ENCODE data around the gene CD38. TPM values are rescaled to one million over a fixed set of nuclear protein-coding genes. Genes with fewer than 3 reads are reported as not detected.

Gene CD38
- total and polyA plus RNA-seq, 2 experiments from 2014 or later = 0.13 to 1.1 TPM

DNA sequence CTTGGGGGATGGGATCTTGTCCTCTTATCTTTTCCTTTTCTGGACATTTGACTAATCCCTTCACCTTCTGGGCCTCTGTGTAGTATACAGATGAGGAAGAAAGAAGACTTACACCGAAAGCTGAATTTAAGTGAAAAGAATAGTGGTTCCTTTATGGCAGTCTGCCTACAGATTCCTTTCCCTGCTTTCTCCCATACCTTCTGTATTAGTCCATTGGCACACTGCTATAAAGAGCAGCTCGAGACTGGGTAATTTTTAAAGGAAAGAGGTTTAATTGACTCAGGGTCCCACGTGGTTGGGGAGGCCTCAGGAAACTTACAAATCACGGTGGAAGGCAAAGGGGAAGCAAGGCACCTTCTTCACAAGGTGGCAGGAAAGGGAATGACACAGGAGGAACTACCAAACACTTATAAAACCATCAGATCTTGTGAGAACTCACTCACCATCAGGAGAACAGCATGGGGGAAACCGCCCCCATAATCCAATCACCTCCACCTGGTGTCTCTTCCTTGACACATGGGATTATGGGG is 34.0 kb upstream of the CD38 start:
- Histone ChIP-seq H2AFZ (no peak overlapping the region), H3K4me1 (ENCODE audit: insufficient read depth) (no peaks in the 10 kb centered on the region), H3K36me3 (replicated peaks; ENCODE audit: insufficient read depth, low read depth) (no peaks in the 10 kb centered on the region), H3K4me2 (no peak overlapping the region), H3K79me2 (no peaks in the 10 kb centered on the region), H3K27me3 (no peaks in the 10 kb centered on the region), H3K4me3 (no peak overlapping the region), H3K27ac (no peak overlapping the region), H3K9me3 (ENCODE audit: low read depth) (no peaks in the 10 kb centered on the region), H4K20me1 (ENCODE audit: insufficient read depth, poor library complexity, severe bottlenecking) (no peaks in the 10 kb centered on the region), H3K9me2 (replicated peaks; ENCODE audit: insufficient read depth) (no peaks in the 10 kb centered on the region)
- TF ChIP-seq EZH2phosphoT487 (IDR thresholded peaks at IDR 0.05; ENCODE audit: low read depth, severe bottlenecking, unreplicated experiment) (no peak), CTCF (IDR thresholded peaks at IDR 0.05; ENCODE audit: poor library complexity) (no peak), EZH2 (IDR thresholded peaks at IDR 0.05; ENCODE audit: borderline replicate concordance) (no peak)
- 51% methylated on average over 5 of the region's 5 CpGs for WGBS (ENCODE audit: low lambda C conversion rate, missing lambda C conversion rate)
- no peak for DNase-seq (ENCODE audit: low spot score)

DNA sequence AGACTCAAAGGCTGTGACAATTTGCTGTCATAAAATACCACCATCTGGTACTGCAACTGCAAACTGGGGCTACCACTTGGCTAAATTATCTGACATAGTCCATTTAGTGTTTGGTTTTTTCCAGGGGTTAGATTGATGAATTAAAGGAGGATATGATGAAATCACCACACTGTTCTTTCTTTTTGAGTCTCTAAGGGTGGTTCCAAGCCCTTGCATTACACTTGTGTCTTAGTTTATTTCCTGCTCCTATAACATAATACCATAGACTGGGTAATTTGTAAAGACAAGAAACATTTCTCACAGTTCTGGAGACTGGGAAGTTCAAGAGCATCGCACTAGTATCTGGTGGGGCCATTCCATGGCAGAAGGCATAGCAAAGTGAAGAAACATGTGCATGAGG is 32.0 kb upstream of the CD38 start:
- Histone ChIP-seq H3K9me2 (replicated peaks; ENCODE audit: insufficient read depth) (no peaks in the 10 kb centered on the region), H3K4me2 (no peak overlapping the region), H2AFZ (no peak overlapping the region), H3K4me1 (ENCODE audit: insufficient read depth) (no peaks in the 10 kb centered on the region), H3K4me3 (no peak overlapping the region), H4K20me1 (ENCODE audit: insufficient read depth, poor library complexity, severe bottlenecking) (no peaks in the 10 kb centered on the region), H3K79me2 (no peaks in the 10 kb centered on the region), H3K27ac (no peak overlapping the region), H3K36me3 (replicated peaks; ENCODE audit: insufficient read depth, low read depth) (no peaks in the 10 kb centered on the region), H3K9me3 (ENCODE audit: low read depth) (no peaks in the 10 kb centered on the region), H3K27me3 (no peaks in the 10 kb centered on the region)
- TF ChIP-seq EZH2phosphoT487 (IDR thresholded peaks at IDR 0.05; ENCODE audit: low read depth, severe bottlenecking, unreplicated experiment) (no peak), CTCF (IDR thresholded peaks at IDR 0.05; ENCODE audit: poor library complexity) (no peak), EZH2 (IDR thresholded peaks at IDR 0.05; ENCODE audit: borderline replicate concordance) (no peak)
- no peak for DNase-seq (ENCODE audit: low spot score)
- 96% methylated on average over 1 of the region's 1 CpG for WGBS (ENCODE audit: low lambda C conversion rate, missing lambda C conversion rate)

- 69% methylated on average over 6 of the region's 6 CpGs for WGBS (ENCODE audit: low lambda C conversion rate, missing lambda C conversion rate)
- Histone ChIP-seq H3K27me3 (no peaks in the 10 kb centered on the region), H4K20me1 (ENCODE audit: insufficient read depth, poor library complexity, severe bottlenecking) (no peaks in the 10 kb centered on the region), H3K79me2 (no peaks in the 10 kb centered on the region), H3K9me2 (replicated peaks; ENCODE audit: insufficient read depth) (no peaks in the 10 kb centered on the region), H3K9me3 (ENCODE audit: low read depth) (no peaks in the 10 kb centered on the region), H3K36me3 (replicated peaks; ENCODE audit: insufficient read depth, low read depth) (no peaks in the 10 kb centered on the region), H2AFZ (no peak overlapping the region), H3K27ac (no peak overlapping the region), H3K4me1 (ENCODE audit: insufficient read depth) (no peaks in the 10 kb centered on the region), H3K4me3 (no peak overlapping the region), H3K4me2 (no peak overlapping the region)
- no peak for DNase-seq (ENCODE audit: low spot score)
- TF ChIP-seq EZH2 (IDR thresholded peaks at IDR 0.05; ENCODE audit: borderline replicate concordance) (no peak), EZH2phosphoT487 (IDR thresholded peaks at IDR 0.05; ENCODE audit: low read depth, severe bottlenecking, unreplicated experiment) (no peak), CTCF (IDR thresholded peaks at IDR 0.05; ENCODE audit: poor library complexity) (no peak)
These were observed 29.1 kb upstream of the CD38 start for GRCh38 chr4:15749001-15749400.

- H3K36me3 ChIP-seq (replicated peaks; ENCODE audit: insufficient read depth, low read depth) = no peaks in the 10 kb centered on the region
- no peaks in the 10 kb centered on the region for H3K27me3 ChIP-seq
- no peaks in the 10 kb centered on the region for H3K9me2 ChIP-seq (replicated peaks; ENCODE audit: insufficient read depth)
- H3K4me2 ChIP-seq = no peak overlapping the region
- no peak overlapping the region for H3K4me3 ChIP-seq
- H3K9me3 ChIP-seq (ENCODE audit: low read depth) = no peaks in the 10 kb centered on the region
- no peaks in the 10 kb centered on the region for H4K20me1 ChIP-seq (ENCODE audit: insufficient read depth, poor library complexity, severe bottlenecking)
- TF ChIP-seq EZH2 (IDR thresholded peaks at IDR 0.05; ENCODE audit: borderline replicate concordance) (no peak), CTCF (IDR thresholded peaks at IDR 0.05; ENCODE audit: poor library complexity) (no peak), EZH2phosphoT487 (IDR thresholded peaks at IDR 0.05; ENCODE audit: low read depth, severe bottlenecking, unreplicated experiment) (no peak)
- no peak overlapping the region for H3K27ac ChIP-seq
- DNase-seq (ENCODE audit: low spot score) = no peak
- H2AFZ ChIP-seq = no peak overlapping the region
- WGBS (ENCODE audit: low lambda C conversion rate, missing lambda C conversion rate) = 96% methylated on average over 2 of the region's 2 CpGs
- H3K79me2 ChIP-seq = no peaks in the 10 kb centered on the region
- no peaks in the 10 kb centered on the region for H3K4me1 ChIP-seq (ENCODE audit: insufficient read depth)
These were observed 27.0 kb upstream of the CD38 start for GRCh38 chr4:15751153-15751552.
